Measurements from ENCODE around the gene NOL4. TPM values are rescaled to one million over a fixed set of nuclear protein-coding genes. Genes with fewer than 3 reads are reported as not detected.

The NOL4 gene
- total RNA-seq, 1 experiment from 2014 or later = 0.74 TPM

DNA sequence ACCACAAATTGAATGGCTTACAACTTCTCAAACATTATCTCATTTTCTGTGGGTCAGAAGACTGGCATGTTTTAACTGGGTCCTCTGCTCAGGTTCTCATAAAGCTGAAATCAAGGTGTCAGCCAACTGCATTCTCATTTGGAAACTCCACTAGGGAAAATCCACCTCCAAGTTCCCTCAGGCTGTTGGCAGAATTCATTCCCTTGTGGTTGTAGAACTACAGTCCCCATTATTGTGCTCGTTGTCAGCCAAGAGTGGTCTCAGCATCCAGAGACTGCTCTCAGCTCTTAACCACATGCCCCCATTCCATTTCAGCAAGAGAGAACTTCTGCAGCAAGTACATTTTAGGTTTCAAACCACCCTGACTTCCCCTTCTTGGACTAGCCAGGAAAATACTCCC lies 12.2 kb downstream of the NOL4 start:
- Histone ChIP-seq H2AFZ (ENCODE audit: low read length) (no peak overlapping the region), H3K27ac (ENCODE audit: insufficient read length, low read depth, low read length) (no peak overlapping the region), H3K18ac (ENCODE audit: insufficient read length, low read depth, low read length) (no peak overlapping the region), H4K91ac (ENCODE audit: insufficient read length, low read depth, low read length) (no peak overlapping the region), H3K79me1 (ENCODE audit: insufficient read depth, low read depth, low read length, poor library complexity, severe bottlenecking) (no peaks in the 10 kb centered on the region), H3K14ac (ENCODE audit: insufficient read depth, low read length) (no peak overlapping the region), H4K20me1 (ENCODE audit: control insufficient read depth, insufficient read depth, insufficient read length) (no peaks in the 10 kb centered on the region), H3K9ac (ENCODE audit: extremely low read depth, insufficient read length, low read length) (no peak overlapping the region), H3K23me2 (ENCODE audit: insufficient read length, low read depth, low read length, poor library complexity, severe bottlenecking) (no peaks in the 10 kb centered on the region), H2BK20ac (ENCODE audit: low read depth, low read length, poor library complexity, severe bottlenecking) (no peak overlapping the region), H2BK12ac (ENCODE audit: insufficient read length, low read depth, low read length) (no peak overlapping the region), H3K23ac (ENCODE audit: insufficient read length, low read depth, low read length) (no peak overlapping the region), H2AK5ac (ENCODE audit: insufficient read length, low read length) (no peak overlapping the region), H2BK120ac (ENCODE audit: low read depth, low read length, poor library complexity, severe bottlenecking) (no peak overlapping the region), H3K27me3 (ENCODE audit: insufficient read depth, low read length) (no peaks in the 10 kb centered on the region), H3T11ph (ENCODE audit: low read length) (no peak overlapping the region), H3K79me2 (ENCODE audit: insufficient read depth, low read length) (no peaks in the 10 kb centered on the region), H4K5ac (ENCODE audit: insufficient read length, low read depth, low read length) (no peak overlapping the region), H3K9me3 (ENCODE audit: control insufficient read depth, low read depth, low read length) (no peaks in the 10 kb centered on the region), H3K4me1 (ENCODE audit: insufficient read depth, low read length) (no peaks in the 10 kb centered on the region), H3K56ac (ENCODE audit: insufficient read length, low read depth, low read length) (no peak overlapping the region), H3K4ac (ENCODE audit: low read depth, low read length) (no peak overlapping the region), H2BK15ac (ENCODE audit: low read depth, low read length) (no peak overlapping the region), H2BK5ac (ENCODE audit: insufficient read length, low read length) (no peak overlapping the region), H3K4me2 (ENCODE audit: insufficient read depth, insufficient read length, low read length) (no peak overlapping the region), H4K8ac (replicated peaks; ENCODE audit: insufficient read length, low read depth, low read length) (no peak overlapping the region)
- Mint-ChIP-seq H3K36me3 (ENCODE audit: insufficient read depth in 1 of 3, low read depth in 3 of 3) (no peaks in the 10 kb centered on the region), H3K9me3 (no peaks in the 10 kb centered on the region), H3K27ac (no peak overlapping the region), H3K27me3 (ENCODE audit: low read depth) (no peaks in the 10 kb centered on the region), H3K4me3 (no peak overlapping the region), H3K4me1 (no peaks in the 10 kb centered on the region)
- TF ChIP-seq, protein P1, sequence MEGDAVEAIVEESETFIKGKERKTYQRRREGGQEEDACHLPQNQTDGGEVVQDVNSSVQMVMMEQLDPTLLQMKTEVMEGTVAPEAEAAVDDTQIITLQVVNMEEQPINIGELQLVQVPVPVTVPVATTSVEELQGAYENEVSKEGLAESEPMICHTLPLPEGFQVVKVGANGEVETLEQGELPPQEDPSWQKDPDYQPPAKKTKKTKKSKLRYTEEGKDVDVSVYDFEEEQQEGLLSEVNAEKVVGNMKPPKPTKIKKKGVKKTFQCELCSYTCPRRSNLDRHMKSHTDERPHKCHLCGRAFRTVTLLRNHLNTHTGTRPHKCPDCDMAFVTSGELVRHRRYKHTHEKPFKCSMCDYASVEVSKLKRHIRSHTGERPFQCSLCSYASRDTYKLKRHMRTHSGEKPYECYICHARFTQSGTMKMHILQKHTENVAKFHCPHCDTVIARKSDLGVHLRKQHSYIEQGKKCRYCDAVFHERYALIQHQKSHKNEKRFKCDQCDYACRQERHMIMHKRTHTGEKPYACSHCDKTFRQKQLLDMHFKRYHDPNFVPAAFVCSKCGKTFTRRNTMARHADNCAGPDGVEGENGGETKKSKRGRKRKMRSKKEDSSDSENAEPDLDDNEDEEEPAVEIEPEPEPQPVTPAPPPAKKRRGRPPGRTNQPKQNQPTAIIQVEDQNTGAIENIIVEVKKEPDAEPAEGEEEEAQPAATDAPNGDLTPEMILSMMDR (conservative IDR thresholded peaks at IDR 0.05) = no peak
- WGBS (ENCODE audit: extremely low coverage, insufficient read length, low lambda C conversion rate) = no CpG with 5 or more reads among the region's 1 CpG
- no peak for DNase-seq
